H9 (cell line): ENCODE measurements around the gene NEMF. TPM values are rescaled to one million over a fixed set of nuclear protein-coding genes. Genes with fewer than 3 reads are reported as not detected.

Source experiments
- DNase-seq: peaks from one replicate; pipeline ENCODE4 v3.0.0-alpha.2; 2017
- H2AFZ ChIP-seq: one replicate; pipeline ENCODE4 v1.6.1; 2013; ENCODE audit warnings: mild to moderate bottlenecking, low read length, control low read depth, moderate library complexity
- H2AK5ac ChIP-seq: 2 replicates; pipeline ENCODE4 v1.6.1; 2013; ENCODE audit warnings: low read length, control low read depth, mixed read lengths; ENCODE audit not compliant: insufficient read length
- H2BK120ac ChIP-seq: one replicate; pipeline ENCODE4 v1.6.1; 2013; ENCODE audit warnings: low read depth, mild to moderate bottlenecking, low read length, control low read depth, inconsistent platforms; ENCODE audit not compliant: poor library complexity, severe bottlenecking
- H2BK12ac ChIP-seq: 2 replicates; pipeline ENCODE4 v1.6.1; 2013; ENCODE audit warnings: low read length, control low read depth, mixed read lengths, low read depth; ENCODE audit not compliant: insufficient read length
- H2BK15ac ChIP-seq: 2 replicates; pipeline ENCODE4 v1.6.1; 2013; ENCODE audit warnings: low read depth, low read length, control low read depth
- H2BK20ac ChIP-seq: one replicate; pipeline ENCODE4 v1.6.1; 2013; ENCODE audit warnings: low read depth, mild to moderate bottlenecking, low read length, control low read depth, inconsistent platforms; ENCODE audit not compliant: poor library complexity, severe bottlenecking
- H2BK5ac ChIP-seq: 2 replicates; pipeline ENCODE4 v1.6.1; 2013; ENCODE audit warnings: low read length, control low read depth, mixed read lengths; ENCODE audit not compliant: insufficient read length
- H3K14ac ChIP-seq: 2 replicates; pipeline ENCODE4 v1.6.1; 2013; ENCODE audit warnings: low read length, control low read depth; ENCODE audit not compliant: insufficient read depth
- H3K18ac ChIP-seq: 2 replicates; pipeline ENCODE4 v1.6.1; 2013; ENCODE audit warnings: low read depth, mild to moderate bottlenecking, mixed read lengths, low read length, control low read depth; ENCODE audit not compliant: insufficient read length
- H3K23ac ChIP-seq: 2 replicates; pipeline ENCODE4 v1.6.1; 2013; ENCODE audit warnings: low read length, control low read depth, mixed read lengths, low read depth; ENCODE audit not compliant: insufficient read length
- H3K23me2 ChIP-seq: 2 replicates; pipeline ENCODE4 v1.6.1; 2013; ENCODE audit warnings: low read depth, mild to moderate bottlenecking, mixed read lengths, low read length, control low read depth; ENCODE audit not compliant: insufficient read length, poor library complexity, severe bottlenecking
- H3K27ac ChIP-seq: 2 replicates; pipeline ENCODE4 v1.5.1; 2013; ENCODE audit warnings: low read length, control low read depth, mixed read lengths, low read depth; ENCODE audit not compliant: insufficient read length
- H3K27me3 ChIP-seq: 2 replicates; pipeline ENCODE4 v1.6.1; 2013; ENCODE audit warnings: low read length, control low read depth, inconsistent platforms; ENCODE audit not compliant: insufficient read depth
- H3K4ac ChIP-seq: 2 replicates; pipeline ENCODE4 v1.6.1; 2013; ENCODE audit warnings: low read depth, mild to moderate bottlenecking, control low read depth, inconsistent platforms, low read length, moderate library complexity
- H3K4me1 ChIP-seq: 2 replicates; pipeline ENCODE4 v1.6.1; 2013; ENCODE audit warnings: low read length, control low read depth, inconsistent platforms; ENCODE audit not compliant: insufficient read depth
- H3K4me2 ChIP-seq: 2 replicates; pipeline ENCODE4 v1.6.1; 2013; ENCODE audit warnings: low read length, control low read depth, mixed read lengths; ENCODE audit not compliant: insufficient read length, insufficient read depth
- H3K56ac ChIP-seq: 2 replicates; pipeline ENCODE4 v1.6.1; 2013; ENCODE audit warnings: low read depth, mild to moderate bottlenecking, mixed read lengths, low read length, control low read depth; ENCODE audit not compliant: insufficient read length
- H3K79me1 ChIP-seq: 2 replicates; pipeline ENCODE4 v1.6.1; 2013; ENCODE audit warnings: low read depth, mild to moderate bottlenecking, moderate library complexity, low read length, control low read depth, inconsistent platforms; ENCODE audit not compliant: insufficient read depth, poor library complexity, severe bottlenecking
- H3K79me2 ChIP-seq: 2 replicates; pipeline ENCODE4 v1.6.1; 2013; ENCODE audit warnings: low read length, control low read depth, inconsistent platforms; ENCODE audit not compliant: insufficient read depth
- H3K9ac ChIP-seq: 2 replicates; pipeline ENCODE4 v1.6.1; 2013; ENCODE audit warnings: low read length, control low read depth, mixed read lengths; ENCODE audit not compliant: insufficient read length; ENCODE audit errors: extremely low read depth
- H3K9me3 ChIP-seq: one replicate; pipeline ENCODE4 v1.6.1; 2013; ENCODE audit warnings: low read depth, low read length, inconsistent platforms; ENCODE audit not compliant: control insufficient read depth
- H3T11ph ChIP-seq: one replicate; pipeline ENCODE4 v1.6.1; 2013; ENCODE audit warnings: mild to moderate bottlenecking, low read length, control low read depth, inconsistent platforms
- H4K20me1 ChIP-seq: one replicate; pipeline ENCODE4 v1.6.1; 2013; ENCODE audit not compliant: control insufficient read depth, insufficient read length, insufficient read depth
- H4K5ac ChIP-seq: 2 replicates; pipeline ENCODE4 v1.6.1; 2013; ENCODE audit warnings: low read depth, mild to moderate bottlenecking, mixed read lengths, low read length, control low read depth; ENCODE audit not compliant: insufficient read length
- H4K8ac ChIP-seq: replicated peaks from 2 replicates; pipeline ENCODE4 v1.6.1; 2013; ENCODE audit warnings: low read length, control low read depth, mixed read lengths, low read depth; ENCODE audit not compliant: insufficient read length
- H4K91ac ChIP-seq: 2 replicates; pipeline ENCODE4 v1.6.1; 2013; ENCODE audit warnings: low read depth, mild to moderate bottlenecking, moderate library complexity, mixed read lengths, low read length, control low read depth; ENCODE audit not compliant: insufficient read length
- H3K27ac Mint-ChIP-seq, 3 experiments: 2 replicates in 2 of 3; 3 replicates in 1 of 3; pipeline ENCODE4 v1.8.0; 2020 to 2021; ENCODE audit warnings: mixed read lengths in 3 of 3, mild to moderate bottlenecking in 1 of 3, moderate library complexity in 1 of 3
- H3K27me3 Mint-ChIP-seq: 2 replicates; pipeline ENCODE4 v1.8.0; 2021; ENCODE audit warnings: low read depth, mild to moderate bottlenecking, moderate library complexity, mixed read lengths
- H3K36me3 Mint-ChIP-seq, 3 experiments: 2 replicates in 2 of 3; 3 replicates in 1 of 3; pipeline ENCODE4 v1.8.0; 2020 to 2021; ENCODE audit warnings: low read depth in 3 of 3, mixed read lengths in 3 of 3; ENCODE audit not compliant: insufficient read depth in 1 of 3
- H3K4me1 Mint-ChIP-seq, 2 experiments: 2 replicates each; pipeline ENCODE4 v1.8.0; 2020; ENCODE audit warnings: mixed read lengths in 2 of 2
- H3K4me3 Mint-ChIP-seq, 2 experiments: 2 replicates in 1 of 2; 3 replicates in 1 of 2; pipeline ENCODE4 v1.8.0; 2020 to 2021; ENCODE audit warnings: mild to moderate bottlenecking in 2 of 2, mixed read lengths in 2 of 2, moderate library complexity in 1 of 2
- H3K9me3 Mint-ChIP-seq, 2 experiments: 2 replicates in 1 of 2; 3 replicates in 1 of 2; pipeline ENCODE4 v1.8.0; 2020; ENCODE audit warnings: mild to moderate bottlenecking in 2 of 2, mixed read lengths in 2 of 2, moderate library complexity in 1 of 2
- CTCF ChIP-seq: fragments of 200-600 bp; sonication (generic); conservative IDR thresholded peaks from 3 replicates; pipeline ENCODE4 v1.8.0; 2021; ENCODE audit warnings: antibody characterized with exemption, mild to moderate bottlenecking
- WGBS: extraction: QIAGEN DNeasy Blood & Tissue Kit; methylation state at CpG from one replicate; pipeline ENCODE4 v1.1.7; 2013; ENCODE audit warnings: missing lambda C conversion rate, low lambda C conversion rate, mixed read lengths; ENCODE audit not compliant: insufficient read length; ENCODE audit errors: extremely low coverage; 5-methylcytosine and 5-hydroxymethylcytosine counted together
- total RNA-seq: library from RNA; stranded (reverse); gene quantifications from 2 replicates; pipeline ENCODE4 v1.2.1, GENCODE V29; 2021

NEMF gene
- total RNA-seq, 1 experiment from 2014 or later, result 57.4 TPM

GRCh38 chr14:49828640-49829039 lies 23.9 kb downstream of the NEMF start:
- Histone ChIP-seq H2BK15ac (no peak overlapping the region), H3K18ac (no peak overlapping the region), H3K79me1 (no peaks in the 10 kb centered on the region), H4K91ac (no peak overlapping the region), H2AK5ac (no peak overlapping the region), H4K20me1 (no peaks in the 10 kb centered on the region), H3K9me3 (no peaks in the 10 kb centered on the region), H3K23me2 (no peaks in the 10 kb centered on the region), H3K27ac (no peak overlapping the region), H3K4ac (no peak overlapping the region), H3K79me2 (no peaks in the 10 kb centered on the region), H2AFZ (no peak overlapping the region), H4K8ac (no peak overlapping the region), H3K23ac (no peak overlapping the region), H2BK120ac (no peak overlapping the region), H2BK20ac (no peak overlapping the region), H3T11ph (no peak overlapping the region), H3K27me3 (no peaks in the 10 kb centered on the region), H2BK5ac (no peak overlapping the region), H3K56ac (no peak overlapping the region), H3K9ac (no peak overlapping the region), H2BK12ac (no peak overlapping the region), H3K4me2 (no peak overlapping the region), H4K5ac (no peak overlapping the region), H3K14ac (no peak overlapping the region), H3K4me1 (no peaks in the 10 kb centered on the region)
- Mint-ChIP-seq H3K27me3 (no peaks in the 10 kb centered on the region; the same call in 1 of the 2 replicates), H3K27ac (no peak overlapping the region), H3K9me3 (no peaks in the 10 kb centered on the region; a peak in 1 of 5 replicates), H3K4me1 (no peaks in the 10 kb centered on the region), H3K36me3 (peaks cover 52 to 81% (median 81%) of the 10 kb centered on the region in 3 experiments), H3K4me3 (no peak overlapping the region)
- WGBS, result no CpG with 5 or more reads among the region's 2 CpGs
- TF ChIP-seq CTCF, result no peak
- DNase-seq, result no peak
